Measurements from ENCODE around the gene CEMIP.

- TF ChIP-seq CTCF (optimal IDR thresholded peaks at IDR 0.05 in 1 of 3, IDR thresholded peaks at IDR 0.05 in 1 of 3, conservative IDR thresholded peaks at IDR 0.05 in 1 of 3; ENCODE audit: extremely low read depth in 1 of 3, insufficient read depth in 2 of 3, low read length in 3 of 3) = no peak
- no peak for TF ChIP-seq EZH2 (IDR thresholded peaks at IDR 0.05; ENCODE audit: low read length)
Measured at GRCh38 chr15:80823995-80824394, 44.8 kb downstream of the CEMIP start.

All from keratinocyte (primary cell).